GM18517 (cell line): ENCODE results near the gene OPCML.

ENCODE experiments used
- ATAC-seq: cut with Tn5 transposase; IDR thresholded peaks from one replicate; pipeline ENCODE4 v1.9.1; 2021; ENCODE audit warnings: mild to moderate bottlenecking, moderate library complexity; ENCODE audit not compliant: unreplicated experiment

OPCML gene

DNA sequence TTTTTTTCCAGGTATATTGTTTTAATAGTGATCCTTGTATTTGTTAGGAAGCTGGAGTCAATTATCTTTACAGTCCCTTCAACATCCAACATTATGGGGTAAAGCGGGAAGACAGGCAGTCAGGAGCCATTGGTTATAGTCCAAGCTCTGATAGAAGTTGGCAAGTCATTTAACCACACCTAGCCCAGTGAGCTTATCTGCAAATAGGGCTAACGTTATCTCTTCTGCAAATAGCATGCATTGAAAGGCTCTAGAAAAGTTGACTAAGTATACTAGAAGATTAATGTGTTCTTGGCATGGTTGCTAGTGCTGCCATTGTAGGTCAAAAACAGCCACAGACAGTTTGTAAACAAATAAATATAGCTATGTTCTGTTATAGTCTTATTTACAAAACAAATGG, 520.7 kb downstream of the OPCML start:
- ATAC-seq, result no peak

DNA sequence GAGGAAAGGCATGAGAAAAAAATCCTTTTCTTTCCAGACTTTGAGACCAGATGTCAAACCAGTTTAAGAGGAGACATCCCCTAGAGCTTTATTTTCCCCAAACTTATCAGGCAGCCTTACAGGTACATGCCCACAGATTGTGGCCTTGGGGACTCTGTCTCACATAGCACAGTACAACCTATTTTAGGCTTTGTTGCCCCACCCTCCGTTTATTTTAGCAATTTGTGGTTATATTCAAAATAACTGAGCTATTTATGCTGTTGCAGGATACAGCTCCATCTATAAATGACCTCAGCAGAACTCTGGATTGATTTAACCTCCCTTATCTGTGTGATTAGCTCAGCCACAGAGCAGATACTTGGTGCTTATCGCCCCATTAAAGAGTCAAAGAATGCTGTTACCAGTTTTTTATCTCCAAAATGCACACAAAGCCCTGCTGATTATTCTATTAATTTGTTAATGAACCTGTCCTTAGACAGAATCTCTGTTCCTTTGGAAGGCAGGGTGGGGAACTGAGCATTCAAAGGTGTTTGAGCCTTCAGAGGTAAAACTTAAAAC, 525.2 kb downstream of the OPCML start:
- no peak for ATAC-seq

DNA sequence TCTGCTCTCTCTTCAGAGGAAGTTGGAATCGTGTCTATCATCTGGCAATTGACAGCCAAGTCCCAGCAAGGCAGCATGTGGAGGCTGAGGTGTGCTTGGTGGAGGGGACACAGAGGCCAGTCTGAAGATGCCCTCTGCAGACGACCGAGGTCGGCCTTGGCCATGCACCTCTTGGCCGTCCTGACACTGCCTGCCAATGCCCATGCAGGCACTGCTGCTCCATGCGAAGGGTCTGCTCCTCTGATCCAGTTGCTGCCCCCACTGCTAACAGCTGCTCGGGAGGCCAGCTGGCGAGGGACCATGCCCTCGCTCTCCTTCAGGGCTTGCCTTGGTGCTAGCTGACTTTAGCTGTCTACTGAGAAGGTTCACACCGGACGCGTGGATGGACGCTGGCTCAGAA, 527.9 kb downstream of the OPCML start:
- no peak for ATAC-seq

DNA sequence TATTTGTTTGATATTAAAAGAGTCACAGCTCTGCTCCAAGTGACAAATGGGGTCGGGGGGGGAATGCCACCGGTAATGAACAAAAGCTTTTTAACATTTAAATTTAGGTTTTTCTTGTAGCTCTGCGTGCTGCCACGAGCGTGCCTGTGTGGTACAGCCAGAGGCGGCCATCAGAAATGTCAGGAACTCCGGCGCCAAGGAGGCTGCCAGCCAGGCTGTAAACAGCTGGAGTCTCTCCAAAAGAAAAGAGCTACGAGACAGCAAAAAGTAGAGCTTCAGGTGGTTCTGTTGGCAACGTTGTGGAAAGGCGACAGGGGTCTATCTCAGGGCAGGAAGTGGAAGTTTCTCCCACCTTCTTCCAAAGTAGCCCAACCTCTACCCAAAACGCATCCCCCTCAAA, 532.8 kb downstream of the OPCML start:
- ATAC-seq, result no peak

DNA sequence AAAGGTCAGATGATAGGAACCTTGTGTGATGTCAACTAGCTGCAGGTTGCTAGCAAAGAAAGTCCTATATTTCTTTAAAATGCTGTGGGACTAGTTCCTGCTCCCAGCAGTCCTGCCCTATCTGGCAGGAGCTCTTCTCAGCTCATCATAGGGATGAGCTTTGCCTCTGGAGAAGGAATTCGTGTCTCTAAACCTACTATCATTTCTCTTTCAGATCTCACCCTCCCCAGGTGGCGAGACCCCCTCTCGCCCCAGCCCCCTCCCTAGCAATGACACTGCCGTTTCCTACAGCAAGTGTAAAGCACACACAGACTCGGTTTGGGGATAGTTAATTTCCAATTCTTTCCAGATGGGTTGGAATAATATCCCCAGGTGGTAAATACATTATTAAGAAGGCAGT, 533.3 kb downstream of the OPCML start:
- ATAC-seq, result no peak

DNA sequence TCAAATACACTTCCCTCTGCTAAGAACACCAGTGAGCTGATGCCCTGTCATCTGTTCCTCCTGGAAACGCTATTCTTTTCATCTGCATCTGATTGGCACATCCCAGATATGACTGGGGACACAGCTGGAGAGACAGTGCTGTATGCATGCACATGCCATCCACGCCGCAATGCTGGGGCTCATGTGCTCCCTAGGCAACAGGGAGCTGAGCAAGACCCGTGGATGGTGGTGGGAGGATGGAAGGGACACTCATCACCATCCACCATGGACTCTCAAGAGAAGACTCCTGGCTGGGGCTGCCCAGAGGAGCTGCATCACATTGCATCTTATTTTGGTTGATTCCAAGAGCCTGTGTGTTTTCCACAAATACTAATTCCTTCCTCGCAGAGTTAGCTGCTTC, 534.9 kb downstream of the OPCML start:
- ATAC-seq, result no peak

DNA sequence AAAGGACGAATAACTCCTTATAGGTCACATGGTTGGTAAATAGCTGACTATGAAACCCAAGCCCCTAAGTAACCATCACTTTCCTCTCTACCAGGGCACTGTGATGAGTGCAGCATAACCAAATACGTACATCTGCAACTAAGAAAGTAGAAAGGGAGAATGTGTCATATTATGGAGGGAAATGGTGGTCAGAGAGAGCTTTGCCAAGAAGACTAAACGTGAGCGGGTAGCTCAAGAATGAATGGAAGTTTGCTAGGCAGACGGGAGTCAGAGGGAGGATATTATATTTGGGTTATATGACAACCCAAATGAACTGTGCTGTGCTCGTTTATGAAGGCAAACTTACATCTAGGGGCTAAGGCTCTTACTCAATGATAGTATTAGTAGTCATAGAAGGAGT, 537.3 kb downstream of the OPCML start:
- no peak for ATAC-seq

DNA sequence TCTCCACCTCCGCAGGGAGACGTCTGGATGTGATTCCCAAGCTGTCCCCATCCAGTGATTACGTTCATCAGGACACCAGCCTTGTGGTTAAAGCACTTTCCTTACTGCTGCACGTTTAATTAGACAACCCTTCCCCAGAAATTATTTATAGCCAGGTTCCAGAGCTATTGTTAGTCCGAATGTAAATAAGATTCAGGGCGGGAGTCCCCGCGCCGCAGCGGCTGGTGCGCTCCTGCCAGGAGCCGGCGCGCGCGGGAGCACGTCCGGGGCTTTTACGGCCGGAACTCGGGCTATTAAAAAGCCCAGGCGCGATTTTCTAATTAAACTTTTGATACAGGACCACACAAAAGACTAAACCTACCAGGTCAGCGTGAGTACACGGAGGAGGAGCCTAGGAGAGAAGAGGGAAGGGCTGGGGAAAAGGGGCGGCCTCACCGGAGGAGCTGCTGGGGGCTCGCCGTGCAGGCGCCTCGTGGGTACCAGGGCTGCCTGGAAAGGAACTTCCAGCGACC, 538.3 kb downstream of the OPCML start:
- ATAC-seq, result no peak

DNA sequence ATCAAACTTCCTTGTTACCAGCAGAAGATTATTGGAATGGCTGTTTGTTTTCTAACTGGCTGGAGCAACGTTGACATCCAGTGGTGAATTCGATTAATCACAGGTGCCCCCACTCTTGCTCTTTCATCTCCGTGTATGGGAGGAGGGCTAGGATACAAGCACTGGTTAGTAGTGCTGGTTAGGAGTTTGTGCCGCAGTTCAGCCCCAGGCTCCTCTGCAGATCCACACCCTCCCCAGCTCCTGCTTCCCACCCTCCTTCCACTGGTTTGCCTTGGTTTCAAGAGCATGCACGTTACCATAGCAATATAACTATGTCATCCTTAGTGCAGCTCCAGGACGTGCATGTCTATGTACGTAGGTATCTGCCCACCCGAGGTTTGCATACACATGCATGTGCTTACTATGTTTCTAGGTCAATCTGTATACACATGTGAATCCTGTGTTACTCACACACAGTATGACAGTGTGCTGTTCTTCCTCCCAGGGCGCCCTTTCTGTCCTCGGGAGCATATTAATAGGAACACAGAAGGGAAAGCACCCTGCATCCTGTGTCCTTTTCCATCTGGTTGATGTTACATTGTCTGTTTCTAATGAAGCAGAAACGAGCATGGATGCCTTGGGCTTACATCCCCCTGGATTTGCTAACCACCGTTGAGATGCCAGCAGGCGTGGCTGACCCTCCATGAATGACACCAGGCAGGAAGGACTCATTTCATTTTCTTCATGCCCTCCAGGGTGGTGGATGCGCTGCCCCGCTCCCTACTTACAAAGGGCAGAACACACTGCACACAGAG, 539.3 kb downstream of the OPCML start:
- no peak for ATAC-seq

DNA sequence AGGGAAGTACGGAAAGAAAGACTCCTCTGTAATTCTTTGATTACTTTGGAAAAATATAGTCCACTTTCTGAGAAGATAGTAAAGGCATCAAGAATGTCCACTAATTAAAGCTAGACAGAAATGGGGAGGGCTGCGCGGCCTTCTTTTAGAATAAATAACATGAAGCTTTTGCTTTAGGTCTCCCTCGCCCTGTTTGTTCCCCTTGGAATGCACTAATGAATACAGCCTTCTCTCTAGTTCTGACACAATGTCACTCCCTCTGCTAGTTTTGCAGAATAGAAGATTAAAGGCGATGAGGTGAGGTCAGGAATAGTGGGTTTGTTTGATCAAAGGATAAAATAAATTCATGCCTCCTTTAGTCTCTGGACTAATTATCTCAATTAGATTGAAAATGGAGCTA, 543.9 kb downstream of the OPCML start:
- no peak for ATAC-seq

DNA sequence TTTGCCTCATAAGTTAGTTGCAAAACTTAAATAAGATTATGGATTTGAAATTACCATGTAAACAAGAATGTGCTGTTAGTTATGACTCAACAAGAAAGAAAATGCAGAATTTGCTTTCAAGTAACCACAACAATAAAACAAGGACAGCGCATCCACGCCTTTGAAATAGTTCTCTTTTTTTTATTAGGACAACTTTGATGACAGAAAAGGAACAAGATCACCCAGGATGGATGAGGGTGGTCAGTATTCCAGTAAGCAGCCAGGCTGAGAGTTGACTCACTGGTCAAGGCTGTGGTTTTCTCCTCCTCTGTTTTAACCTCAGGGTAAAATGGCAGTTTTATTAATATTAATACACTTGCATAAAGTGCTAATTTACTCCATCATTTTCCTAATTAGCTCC, 544.4 kb downstream of the OPCML start:
- ATAC-seq, result no peak

DNA sequence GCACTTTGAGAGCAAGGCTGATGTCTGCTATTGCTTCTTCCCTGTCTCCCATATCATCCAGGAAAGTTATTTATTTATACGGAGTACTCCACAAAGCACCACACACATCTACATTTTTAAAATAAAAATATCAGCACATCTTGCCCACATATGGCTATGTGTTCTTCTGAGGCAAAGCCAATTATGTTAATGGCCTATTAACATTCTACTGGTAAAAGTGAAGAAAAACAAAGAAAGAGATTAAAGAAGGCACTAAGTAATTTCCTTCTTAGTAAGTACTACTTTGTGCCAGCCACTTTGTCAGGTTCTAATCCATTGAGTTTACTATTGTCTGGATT, 548.7 kb downstream of the OPCML start:
- no peak for ATAC-seq

DNA sequence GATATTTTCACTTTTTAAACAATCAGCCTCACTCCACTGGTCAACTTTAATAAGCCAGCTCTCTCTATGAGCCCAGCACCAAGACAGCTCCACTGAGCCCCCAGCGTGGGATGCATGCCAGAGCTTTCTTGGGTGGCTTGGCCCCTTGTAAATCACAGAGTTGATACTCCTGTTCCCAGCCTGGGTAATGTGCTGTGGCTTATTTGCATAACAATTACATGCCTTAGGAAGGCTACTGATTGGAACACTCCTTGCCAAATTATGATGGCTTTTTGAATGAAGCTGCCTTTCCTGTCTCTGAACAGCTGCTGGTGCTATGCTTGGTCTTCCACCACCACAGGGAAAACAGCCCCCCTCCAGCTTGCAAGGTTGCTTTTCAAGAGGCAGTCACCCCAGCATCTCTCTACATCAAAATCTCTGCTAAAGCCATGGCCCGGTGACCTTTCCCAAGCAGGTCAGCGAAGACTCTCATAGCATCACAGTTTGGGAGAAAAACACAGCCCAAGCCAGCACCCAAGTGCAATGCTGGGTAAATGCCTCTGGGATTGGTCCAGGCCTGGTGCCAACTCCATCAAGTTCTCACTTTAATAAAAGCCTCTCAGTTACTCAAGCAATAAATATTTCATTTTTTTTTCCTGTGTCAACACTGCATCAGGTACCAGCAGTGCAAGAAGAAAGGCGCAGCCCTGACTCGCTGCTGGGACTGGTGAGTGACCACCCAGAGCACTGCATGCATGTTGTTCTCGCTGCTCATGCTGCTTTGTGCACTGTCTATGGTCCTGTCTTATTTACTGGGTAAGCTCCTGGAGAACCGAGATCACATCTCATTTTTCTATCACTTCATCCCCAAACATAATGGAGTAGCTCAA, 549.3 kb downstream of the OPCML start:
- ATAC-seq, result no peak

DNA sequence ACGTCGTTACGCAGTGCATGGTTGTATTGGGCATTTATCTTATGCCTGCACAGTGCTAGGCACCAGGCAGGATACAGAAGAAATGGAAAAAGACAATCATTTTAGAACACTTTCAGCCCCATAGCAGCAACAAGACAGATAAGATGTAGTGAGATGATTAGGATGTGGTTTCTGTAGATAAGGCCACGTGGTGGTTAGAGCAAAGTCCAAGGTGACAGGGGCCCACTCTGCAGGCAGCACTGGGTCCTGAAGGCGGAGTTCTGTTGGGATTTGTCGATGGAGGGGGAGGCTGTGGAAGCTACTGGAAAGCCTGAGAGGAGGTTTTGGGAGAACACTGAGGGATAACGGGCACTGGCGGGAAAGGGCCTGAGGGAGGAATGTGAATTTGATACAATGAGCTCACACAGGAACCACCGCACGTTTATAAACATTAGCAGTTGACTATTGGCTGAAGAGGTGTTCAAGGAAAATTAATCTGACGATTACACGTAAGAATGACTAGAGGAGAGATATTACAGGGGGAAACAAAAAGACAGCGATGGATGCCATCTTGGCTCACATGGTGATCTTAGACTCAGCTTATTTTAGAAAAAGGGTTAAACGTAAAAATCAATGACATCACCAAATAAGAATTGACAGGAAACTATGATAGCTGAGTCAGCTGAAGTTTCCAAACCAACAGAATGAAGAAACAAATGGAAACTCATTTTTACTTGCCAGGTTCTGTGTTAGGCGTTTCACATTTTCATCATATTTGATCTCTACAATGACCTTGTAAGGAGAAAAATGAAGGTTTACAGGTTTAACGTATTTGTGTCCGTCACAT, 551.0 kb downstream of the OPCML start:
- no peak for ATAC-seq

DNA sequence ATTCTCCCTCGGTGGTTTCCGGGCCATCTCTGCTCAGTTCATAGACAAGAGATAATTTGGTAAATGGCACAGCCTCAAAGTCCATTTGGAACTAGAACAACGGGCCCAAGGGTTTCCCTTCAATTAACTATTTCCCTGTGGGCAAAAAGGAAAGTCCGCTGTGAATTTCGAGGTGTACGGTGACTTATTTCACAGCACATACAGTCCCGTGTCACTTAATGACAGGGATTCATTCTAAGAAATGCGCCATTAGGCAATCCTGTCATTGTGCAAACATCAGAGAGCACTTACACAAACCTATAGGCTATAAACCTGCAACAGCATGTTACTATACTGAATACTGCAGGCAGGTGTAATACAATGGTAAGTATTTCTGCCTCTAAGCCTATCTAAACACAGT, 551.6 kb downstream of the OPCML start:
- no peak for ATAC-seq

DNA sequence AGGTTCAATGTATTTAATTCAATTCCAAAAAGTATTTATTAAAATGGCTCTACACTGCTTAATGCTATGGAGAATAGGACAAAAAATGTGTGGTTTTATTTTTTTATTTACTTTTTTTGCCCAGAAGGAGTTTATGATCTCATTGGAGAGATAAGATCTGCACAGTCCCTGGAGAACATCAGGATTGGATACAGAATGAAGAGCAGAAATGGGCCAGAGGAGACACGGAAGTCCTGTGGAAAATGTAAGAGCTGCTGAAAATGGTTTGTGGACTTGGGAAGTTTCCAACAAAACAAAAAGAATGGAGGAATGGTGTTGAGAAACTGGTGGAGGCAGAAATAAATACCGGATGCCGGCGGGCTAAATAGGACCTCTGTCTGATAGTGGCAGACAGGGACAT, 554.6 kb downstream of the OPCML start:
- no peak for ATAC-seq

DNA sequence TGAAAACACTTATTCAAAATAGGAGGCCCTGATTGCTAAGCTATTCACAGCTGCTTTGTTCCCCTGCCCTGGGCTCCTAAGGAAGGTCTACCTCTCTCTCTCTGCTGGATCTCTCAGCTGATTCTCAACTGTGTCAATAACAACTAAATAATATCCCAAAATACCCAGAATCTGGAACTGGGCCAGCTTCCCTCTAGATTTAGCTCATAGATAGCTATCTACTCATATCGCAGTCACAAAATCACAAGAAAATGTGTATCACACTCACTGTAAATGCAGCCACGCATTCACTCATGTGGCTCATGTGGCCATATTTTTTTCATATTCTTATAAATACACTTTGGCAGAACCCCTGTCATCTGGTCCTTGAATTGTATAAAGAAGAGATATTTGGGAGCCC, 555.1 kb downstream of the OPCML start:
- no peak for ATAC-seq

DNA sequence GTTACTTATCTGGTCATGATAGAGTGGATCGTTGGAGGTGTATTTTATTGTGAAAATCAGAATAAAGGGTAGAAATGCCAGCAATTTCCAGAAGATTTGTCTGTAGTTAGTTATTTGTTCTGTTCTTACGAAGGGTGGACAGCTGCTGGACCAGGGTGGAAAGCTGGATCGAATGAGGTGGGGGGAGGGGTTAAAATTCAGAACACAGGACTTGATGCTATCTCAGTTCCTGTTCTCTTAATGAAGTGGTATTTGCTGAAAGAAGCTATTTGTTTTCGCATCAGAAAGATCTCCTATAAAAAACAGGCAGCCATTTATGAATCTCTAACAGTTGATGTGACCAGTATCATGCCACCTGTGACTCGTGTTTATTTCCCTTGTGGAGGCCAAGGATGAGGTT, 556.2 kb downstream of the OPCML start:
- ATAC-seq, result no peak

DNA sequence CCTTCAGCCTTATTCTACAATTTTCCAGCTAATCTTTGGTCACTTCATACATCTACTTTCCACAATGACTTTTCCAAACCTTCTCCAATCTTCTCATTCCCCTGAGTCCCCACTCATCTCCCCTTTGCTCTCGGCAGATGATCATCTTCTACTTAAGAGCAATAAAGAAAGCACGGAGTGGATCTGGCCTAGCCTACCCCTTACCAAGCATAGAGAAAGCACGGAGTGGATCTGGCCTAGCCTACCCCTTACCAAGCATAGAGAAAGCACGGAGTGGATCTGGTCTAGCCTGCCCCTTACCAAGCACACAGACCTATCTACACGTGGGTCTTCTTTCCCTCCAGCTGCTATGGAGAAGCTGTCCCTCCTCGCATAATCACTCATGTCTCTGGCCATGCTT, 558.6 kb downstream of the OPCML start:
- no peak for ATAC-seq

DNA sequence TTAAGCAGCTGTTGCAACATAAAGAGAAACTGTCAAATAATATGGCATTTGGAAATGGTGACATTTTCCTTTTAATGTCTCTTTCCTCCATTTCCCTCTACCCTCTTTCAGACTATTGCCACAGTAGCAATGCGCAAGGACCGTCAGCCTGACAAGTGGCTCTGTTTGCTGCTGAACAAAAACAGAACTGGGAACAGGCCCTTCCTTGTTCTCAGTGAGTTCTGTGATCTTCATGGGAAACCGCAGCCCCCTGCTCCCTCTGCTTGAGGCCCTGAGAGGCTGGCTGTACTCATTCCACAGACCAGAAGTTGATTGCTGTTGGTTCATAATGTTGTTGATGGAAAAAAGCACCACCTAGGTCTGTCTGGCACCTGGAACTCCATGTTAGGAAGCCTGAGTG, 559.7 kb downstream of the OPCML start:
- ATAC-seq, result no peak

DNA sequence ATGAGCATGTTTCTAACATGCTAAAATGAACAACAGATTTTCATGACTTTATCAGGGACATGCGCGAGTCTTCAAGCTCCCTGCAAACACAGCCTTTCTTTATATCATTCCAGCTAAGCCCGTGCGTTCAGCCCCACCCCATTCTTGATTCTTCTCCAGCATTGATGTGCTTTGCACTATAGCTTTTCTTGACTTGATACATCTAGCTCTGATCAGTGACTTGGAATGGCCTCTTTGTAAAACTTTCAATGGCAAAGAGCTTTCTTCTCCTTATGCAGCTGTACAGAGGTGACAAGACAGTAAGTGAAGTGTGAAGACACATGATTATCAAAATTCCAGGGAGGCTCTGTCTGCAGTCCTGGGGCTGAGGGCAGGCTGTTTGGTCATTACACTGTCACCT, 561.0 kb downstream of the OPCML start:
- no peak for ATAC-seq
